HG03469 (cell line): ENCODE measurements around the gene IL26.

Source experiments
- ATAC-seq: cut with Tn5 transposase; IDR thresholded peaks from one replicate; pipeline ENCODE4 v1.9.1; 2021; ENCODE audit warnings: mild to moderate bottlenecking, moderate library complexity, moderate number of reproducible peaks; ENCODE audit not compliant: unreplicated experiment

IL26 gene

GRCh38 chr12:68159681-68160304 is 65.8 kb downstream of the IL26 start, which contains the start of gene IFNG:
TSS of gene IFNG (minus strand) at chr12:68159740. CDS start at chr12:68159615, 125 bp downstream.
- no peak for ATAC-seq

GRCh38 chr12:68158432-68158831 is 67.2 kb downstream of the IL26 start:
- ATAC-seq, result no peak

- ATAC-seq, result no peak
These were observed 68.2 kb downstream of the IL26 start for GRCh38 chr12:68157380-68157779.

GRCh38 chr12:68156636-68157035 is 69.0 kb downstream of the IL26 start:
- ATAC-seq, result no peak

- ATAC-seq, result no peak
These were observed 70.8 kb downstream of the IL26 start for GRCh38 chr12:68154779-68155178.
